H9 (cell line): ENCODE results near the gene HERC3. TPM values are rescaled to one million over a fixed set of nuclear protein-coding genes. Genes with fewer than 3 reads are reported as not detected.

Source experiments
- DNase-seq: peaks from one replicate; pipeline ENCODE4 v3.0.0-alpha.2; 2017
- H2AFZ ChIP-seq: one replicate; pipeline ENCODE4 v1.6.1; 2013; ENCODE audit warnings: mild to moderate bottlenecking, low read length, control low read depth, moderate library complexity
- H2AK5ac ChIP-seq: 2 replicates; pipeline ENCODE4 v1.6.1; 2013; ENCODE audit warnings: low read length, control low read depth, mixed read lengths; ENCODE audit not compliant: insufficient read length
- H2BK120ac ChIP-seq: one replicate; pipeline ENCODE4 v1.6.1; 2013; ENCODE audit warnings: low read depth, mild to moderate bottlenecking, low read length, control low read depth, inconsistent platforms; ENCODE audit not compliant: poor library complexity, severe bottlenecking
- H2BK12ac ChIP-seq: 2 replicates; pipeline ENCODE4 v1.6.1; 2013; ENCODE audit warnings: low read length, control low read depth, mixed read lengths, low read depth; ENCODE audit not compliant: insufficient read length
- H2BK15ac ChIP-seq: 2 replicates; pipeline ENCODE4 v1.6.1; 2013; ENCODE audit warnings: low read depth, low read length, control low read depth
- H2BK20ac ChIP-seq: one replicate; pipeline ENCODE4 v1.6.1; 2013; ENCODE audit warnings: low read depth, mild to moderate bottlenecking, low read length, control low read depth, inconsistent platforms; ENCODE audit not compliant: poor library complexity, severe bottlenecking
- H2BK5ac ChIP-seq: 2 replicates; pipeline ENCODE4 v1.6.1; 2013; ENCODE audit warnings: low read length, control low read depth, mixed read lengths; ENCODE audit not compliant: insufficient read length
- H3K14ac ChIP-seq: 2 replicates; pipeline ENCODE4 v1.6.1; 2013; ENCODE audit warnings: low read length, control low read depth; ENCODE audit not compliant: insufficient read depth
- H3K18ac ChIP-seq: 2 replicates; pipeline ENCODE4 v1.6.1; 2013; ENCODE audit warnings: low read depth, mild to moderate bottlenecking, mixed read lengths, low read length, control low read depth; ENCODE audit not compliant: insufficient read length
- H3K23ac ChIP-seq: 2 replicates; pipeline ENCODE4 v1.6.1; 2013; ENCODE audit warnings: low read length, control low read depth, mixed read lengths, low read depth; ENCODE audit not compliant: insufficient read length
- H3K23me2 ChIP-seq: 2 replicates; pipeline ENCODE4 v1.6.1; 2013; ENCODE audit warnings: low read depth, mild to moderate bottlenecking, mixed read lengths, low read length, control low read depth; ENCODE audit not compliant: insufficient read length, poor library complexity, severe bottlenecking
- H3K27ac ChIP-seq: 2 replicates; pipeline ENCODE4 v1.5.1; 2013; ENCODE audit warnings: low read length, control low read depth, mixed read lengths, low read depth; ENCODE audit not compliant: insufficient read length
- H3K27me3 ChIP-seq: 2 replicates; pipeline ENCODE4 v1.6.1; 2013; ENCODE audit warnings: low read length, control low read depth, inconsistent platforms; ENCODE audit not compliant: insufficient read depth
- H3K4ac ChIP-seq: 2 replicates; pipeline ENCODE4 v1.6.1; 2013; ENCODE audit warnings: low read depth, mild to moderate bottlenecking, control low read depth, inconsistent platforms, low read length, moderate library complexity
- H3K4me1 ChIP-seq: 2 replicates; pipeline ENCODE4 v1.6.1; 2013; ENCODE audit warnings: low read length, control low read depth, inconsistent platforms; ENCODE audit not compliant: insufficient read depth
- H3K4me2 ChIP-seq: 2 replicates; pipeline ENCODE4 v1.6.1; 2013; ENCODE audit warnings: low read length, control low read depth, mixed read lengths; ENCODE audit not compliant: insufficient read length, insufficient read depth
- H3K56ac ChIP-seq: 2 replicates; pipeline ENCODE4 v1.6.1; 2013; ENCODE audit warnings: low read depth, mild to moderate bottlenecking, mixed read lengths, low read length, control low read depth; ENCODE audit not compliant: insufficient read length
- H3K79me1 ChIP-seq: 2 replicates; pipeline ENCODE4 v1.6.1; 2013; ENCODE audit warnings: low read depth, mild to moderate bottlenecking, moderate library complexity, low read length, control low read depth, inconsistent platforms; ENCODE audit not compliant: insufficient read depth, poor library complexity, severe bottlenecking
- H3K79me2 ChIP-seq: 2 replicates; pipeline ENCODE4 v1.6.1; 2013; ENCODE audit warnings: low read length, control low read depth, inconsistent platforms; ENCODE audit not compliant: insufficient read depth
- H3K9ac ChIP-seq: 2 replicates; pipeline ENCODE4 v1.6.1; 2013; ENCODE audit warnings: low read length, control low read depth, mixed read lengths; ENCODE audit not compliant: insufficient read length; ENCODE audit errors: extremely low read depth
- H3K9me3 ChIP-seq: one replicate; pipeline ENCODE4 v1.6.1; 2013; ENCODE audit warnings: low read depth, low read length, inconsistent platforms; ENCODE audit not compliant: control insufficient read depth
- H3T11ph ChIP-seq: one replicate; pipeline ENCODE4 v1.6.1; 2013; ENCODE audit warnings: mild to moderate bottlenecking, low read length, control low read depth, inconsistent platforms
- H4K20me1 ChIP-seq: one replicate; pipeline ENCODE4 v1.6.1; 2013; ENCODE audit not compliant: control insufficient read depth, insufficient read length, insufficient read depth
- H4K5ac ChIP-seq: 2 replicates; pipeline ENCODE4 v1.6.1; 2013; ENCODE audit warnings: low read depth, mild to moderate bottlenecking, mixed read lengths, low read length, control low read depth; ENCODE audit not compliant: insufficient read length
- H4K8ac ChIP-seq: replicated peaks from 2 replicates; pipeline ENCODE4 v1.6.1; 2013; ENCODE audit warnings: low read length, control low read depth, mixed read lengths, low read depth; ENCODE audit not compliant: insufficient read length
- H4K91ac ChIP-seq: 2 replicates; pipeline ENCODE4 v1.6.1; 2013; ENCODE audit warnings: low read depth, mild to moderate bottlenecking, moderate library complexity, mixed read lengths, low read length, control low read depth; ENCODE audit not compliant: insufficient read length
- H3K27ac Mint-ChIP-seq, 3 experiments: 2 replicates in 2 of 3; 3 replicates in 1 of 3; pipeline ENCODE4 v1.8.0; 2020 to 2021; ENCODE audit warnings: mixed read lengths in 3 of 3, mild to moderate bottlenecking in 1 of 3, moderate library complexity in 1 of 3
- H3K27me3 Mint-ChIP-seq: 2 replicates; pipeline ENCODE4 v1.8.0; 2021; ENCODE audit warnings: low read depth, mild to moderate bottlenecking, moderate library complexity, mixed read lengths
- H3K36me3 Mint-ChIP-seq, 3 experiments: 2 replicates in 2 of 3; 3 replicates in 1 of 3; pipeline ENCODE4 v1.8.0; 2020 to 2021; ENCODE audit warnings: low read depth in 3 of 3, mixed read lengths in 3 of 3; ENCODE audit not compliant: insufficient read depth in 1 of 3
- H3K4me1 Mint-ChIP-seq, 2 experiments: 2 replicates each; pipeline ENCODE4 v1.8.0; 2020; ENCODE audit warnings: mixed read lengths in 2 of 2
- H3K4me3 Mint-ChIP-seq, 2 experiments: 2 replicates in 1 of 2; 3 replicates in 1 of 2; pipeline ENCODE4 v1.8.0; 2020 to 2021; ENCODE audit warnings: mild to moderate bottlenecking in 2 of 2, mixed read lengths in 2 of 2, moderate library complexity in 1 of 2
- H3K9me3 Mint-ChIP-seq, 2 experiments: 2 replicates in 1 of 2; 3 replicates in 1 of 2; pipeline ENCODE4 v1.8.0; 2020; ENCODE audit warnings: mild to moderate bottlenecking in 2 of 2, mixed read lengths in 2 of 2, moderate library complexity in 1 of 2
- WGBS: extraction: QIAGEN DNeasy Blood & Tissue Kit; methylation state at CpG from one replicate; pipeline ENCODE4 v1.1.7; 2013; ENCODE audit warnings: missing lambda C conversion rate, low lambda C conversion rate, mixed read lengths; ENCODE audit not compliant: insufficient read length; ENCODE audit errors: extremely low coverage; 5-methylcytosine and 5-hydroxymethylcytosine counted together
- total RNA-seq: library from RNA; stranded (reverse); gene quantifications from 2 replicates; pipeline ENCODE4 v1.2.1, GENCODE V29; 2021
- TF ChIP-seq, protein P1 (sequence below): fragments of 200-600 bp; sonication (generic); conservative IDR thresholded peaks from 3 replicates; pipeline ENCODE4 v1.8.0; 2021; ENCODE audit warnings: antibody characterized with exemption, mild to moderate bottlenecking

Gene HERC3
- total RNA-seq, 1 experiment from 2014 or later = 2.9 TPM

DNA sequence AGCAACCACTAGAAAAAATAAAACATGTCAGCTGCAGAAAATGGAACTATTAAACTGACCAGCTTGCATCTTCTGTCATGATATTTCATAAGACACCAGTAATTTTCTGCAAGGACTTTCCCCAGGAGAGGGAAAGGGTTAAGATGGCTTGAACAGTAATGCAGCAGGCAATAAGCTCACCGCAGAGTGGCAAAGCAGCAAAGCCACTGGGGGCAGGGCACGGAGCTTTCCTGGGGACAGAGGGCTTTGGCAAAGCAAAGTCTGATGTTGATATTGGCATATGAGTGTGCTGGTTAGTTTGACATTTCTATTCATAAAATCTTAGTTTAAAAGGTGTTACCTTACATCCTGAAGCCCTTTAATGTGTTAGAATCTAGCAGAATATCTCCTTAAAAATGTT, 160.5 kb downstream of the HERC3 start:
- H3K27me3 Mint-ChIP-seq = no peaks in the 10 kb centered on the region

More for the DNA sequence above, 160.5 kb downstream of the HERC3 start:
- no peaks in the 10 kb centered on the region for H3K9me3 ChIP-seq
- no peak overlapping the region for H3T11ph ChIP-seq
- no peak overlapping the region for H3K27ac ChIP-seq
- H3K23ac ChIP-seq = no peak overlapping the region
- H4K91ac ChIP-seq = no peak overlapping the region
- H3K4ac ChIP-seq = no peak overlapping the region
- no peak overlapping the region for H3K14ac ChIP-seq
- no peaks in the 10 kb centered on the region for H3K23me2 ChIP-seq
- H2AK5ac ChIP-seq = no peak overlapping the region
- Mint-ChIP-seq H3K4me1 (peaks cover 2% of the 10 kb centered on the region in 2 experiments; a peak in 3 of 4 replicates), H3K36me3 (peaks cover 17 to 27% (median 23%) of the 10 kb centered on the region in 3 experiments; a peak in 6 of 7 replicates), H3K4me3 (no peak overlapping the region), H3K9me3 (no peaks in the 10 kb centered on the region), H3K27ac (peak overlapping the region in 1 of 3 experiments; percentile 82; a peak in 1 of 7 replicates)
- no peak overlapping the region for H4K8ac ChIP-seq
- H2AFZ ChIP-seq = no peak overlapping the region
- no peak overlapping the region for H2BK12ac ChIP-seq
- TF ChIP-seq, protein P1, sequence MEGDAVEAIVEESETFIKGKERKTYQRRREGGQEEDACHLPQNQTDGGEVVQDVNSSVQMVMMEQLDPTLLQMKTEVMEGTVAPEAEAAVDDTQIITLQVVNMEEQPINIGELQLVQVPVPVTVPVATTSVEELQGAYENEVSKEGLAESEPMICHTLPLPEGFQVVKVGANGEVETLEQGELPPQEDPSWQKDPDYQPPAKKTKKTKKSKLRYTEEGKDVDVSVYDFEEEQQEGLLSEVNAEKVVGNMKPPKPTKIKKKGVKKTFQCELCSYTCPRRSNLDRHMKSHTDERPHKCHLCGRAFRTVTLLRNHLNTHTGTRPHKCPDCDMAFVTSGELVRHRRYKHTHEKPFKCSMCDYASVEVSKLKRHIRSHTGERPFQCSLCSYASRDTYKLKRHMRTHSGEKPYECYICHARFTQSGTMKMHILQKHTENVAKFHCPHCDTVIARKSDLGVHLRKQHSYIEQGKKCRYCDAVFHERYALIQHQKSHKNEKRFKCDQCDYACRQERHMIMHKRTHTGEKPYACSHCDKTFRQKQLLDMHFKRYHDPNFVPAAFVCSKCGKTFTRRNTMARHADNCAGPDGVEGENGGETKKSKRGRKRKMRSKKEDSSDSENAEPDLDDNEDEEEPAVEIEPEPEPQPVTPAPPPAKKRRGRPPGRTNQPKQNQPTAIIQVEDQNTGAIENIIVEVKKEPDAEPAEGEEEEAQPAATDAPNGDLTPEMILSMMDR = no peak
- H2BK5ac ChIP-seq = no peak overlapping the region
- no peaks in the 10 kb centered on the region for H3K27me3 ChIP-seq
- H2BK15ac ChIP-seq = no peak overlapping the region
- H3K9ac ChIP-seq = no peak overlapping the region
- no peak overlapping the region for H4K5ac ChIP-seq
- H4K20me1 ChIP-seq = no peaks in the 10 kb centered on the region
- H3K4me1 ChIP-seq = no peaks in the 10 kb centered on the region
- WGBS = no CpG with 5 or more reads among the region's 2 CpGs
- H3K56ac ChIP-seq = no peak overlapping the region
- no peak overlapping the region for H3K18ac ChIP-seq
- no peaks in the 10 kb centered on the region for H3K79me1 ChIP-seq
- H2BK120ac ChIP-seq = no peak overlapping the region
- H3K4me2 ChIP-seq = no peak overlapping the region
- no peak overlapping the region for H2BK20ac ChIP-seq
- no peaks in the 10 kb centered on the region for H3K79me2 ChIP-seq
- DNase-seq = no peak
